ENCODE measurements around the gene UBE4B.
"Not testable (repeated sequence)": the region's sequence is repeated elsewhere in the genome, so short reads cannot be mapped to it uniquely, and the experiment has no call there.

The UBE4B gene

DNA sequence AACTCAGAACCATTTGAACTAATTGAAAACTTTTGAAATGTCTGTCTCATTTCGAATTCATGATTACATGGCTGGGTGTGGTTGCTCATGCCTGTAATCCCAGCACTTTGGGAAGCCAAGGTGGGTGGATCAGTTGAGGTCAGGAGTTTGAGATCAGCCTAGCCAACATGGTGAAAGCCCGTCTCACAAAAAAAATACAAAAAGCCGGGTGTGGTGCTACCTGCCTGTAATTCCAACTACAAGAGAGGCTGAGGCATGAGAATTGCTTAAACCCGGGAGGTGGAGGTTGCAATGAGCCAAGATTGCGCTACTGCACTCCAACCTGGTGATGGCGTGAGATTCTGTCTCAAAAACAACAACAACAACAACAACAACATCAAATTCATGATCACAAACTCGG is 40.6 kb downstream of the UBE4B start:
- DNase-seq (ENCODE audit: low spot score), result not testable (repeated sequence)

DNA sequence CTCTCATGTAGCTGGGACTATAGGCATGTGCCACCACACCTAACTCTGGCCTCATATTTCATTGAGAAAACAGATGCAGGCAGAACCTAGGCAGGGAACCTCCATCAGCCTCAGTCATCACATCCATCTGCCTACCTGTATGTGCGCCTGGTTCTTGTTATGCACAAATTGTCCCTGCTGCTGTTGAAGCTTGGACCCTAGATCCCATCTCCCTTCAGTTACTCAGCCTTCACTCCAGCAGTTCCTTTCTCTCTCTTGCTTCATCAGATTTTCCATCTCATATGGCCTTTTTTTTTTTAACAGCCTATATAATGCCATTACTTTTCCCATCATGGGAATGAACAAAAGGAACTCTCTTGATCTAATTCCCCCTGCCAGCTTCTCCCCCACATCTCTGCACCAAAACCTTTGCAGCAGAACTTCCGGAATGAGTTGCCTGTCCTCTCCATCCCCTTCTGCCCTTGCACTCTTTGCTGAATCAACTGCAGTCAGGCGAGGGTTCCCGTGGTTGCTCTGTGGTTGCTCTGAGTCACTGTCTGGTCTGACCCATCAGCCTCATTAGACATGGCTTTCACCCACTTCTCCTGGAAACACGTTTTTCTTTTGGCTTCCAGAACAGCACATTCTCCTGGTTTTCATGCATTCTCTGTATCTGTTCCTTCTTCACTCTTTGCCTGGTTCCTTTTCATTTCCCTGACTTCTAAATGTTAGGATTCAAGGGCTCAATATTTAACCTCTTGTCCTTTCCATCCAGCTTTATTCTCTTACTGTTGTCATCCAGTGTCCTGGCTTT is 41.5 kb downstream of the UBE4B start:
- no peak for DNase-seq (ENCODE audit: low spot score)

DNA sequence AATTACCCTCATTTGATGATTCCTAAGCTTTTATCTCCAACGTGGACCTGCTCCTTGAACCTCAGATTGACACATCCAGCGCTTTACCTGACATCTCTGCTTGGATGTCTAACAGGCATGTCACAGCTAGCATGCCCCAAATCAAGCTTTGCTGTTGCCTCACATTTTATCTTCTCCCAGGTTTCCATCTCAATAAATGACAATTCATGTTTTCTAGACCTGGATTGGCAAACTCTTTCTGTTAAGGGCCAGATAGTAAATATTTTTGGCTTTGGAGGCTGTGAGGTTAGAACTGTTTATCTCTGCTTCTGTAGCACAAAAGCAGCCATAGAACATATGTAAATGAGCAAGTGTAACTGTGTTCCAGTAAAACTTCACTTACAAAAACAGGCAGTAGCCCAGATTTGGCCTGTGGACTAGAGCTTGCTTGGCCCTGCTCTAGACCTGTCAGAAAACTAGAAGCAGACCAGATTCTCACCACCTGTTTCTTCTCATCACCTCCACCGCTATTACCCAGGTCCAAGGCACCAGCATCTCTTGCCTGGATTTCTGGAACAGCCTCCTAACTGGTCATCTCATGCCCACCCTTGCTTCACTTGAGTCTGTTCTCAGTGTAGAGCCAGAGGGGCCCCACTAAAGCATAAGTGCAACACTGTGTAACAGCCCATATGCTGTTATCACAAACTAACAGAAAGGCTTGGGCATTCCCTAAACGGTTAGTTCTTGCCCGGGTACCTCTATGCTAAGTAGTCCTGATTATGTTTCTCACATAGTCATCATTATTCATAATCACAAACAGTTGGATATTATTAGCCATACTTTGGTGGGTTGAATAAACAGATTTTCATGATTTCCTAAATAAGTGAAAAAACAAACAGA is 42.3 kb downstream of the UBE4B start:
- DNase-seq (ENCODE audit: low spot score), result no peak

DNA sequence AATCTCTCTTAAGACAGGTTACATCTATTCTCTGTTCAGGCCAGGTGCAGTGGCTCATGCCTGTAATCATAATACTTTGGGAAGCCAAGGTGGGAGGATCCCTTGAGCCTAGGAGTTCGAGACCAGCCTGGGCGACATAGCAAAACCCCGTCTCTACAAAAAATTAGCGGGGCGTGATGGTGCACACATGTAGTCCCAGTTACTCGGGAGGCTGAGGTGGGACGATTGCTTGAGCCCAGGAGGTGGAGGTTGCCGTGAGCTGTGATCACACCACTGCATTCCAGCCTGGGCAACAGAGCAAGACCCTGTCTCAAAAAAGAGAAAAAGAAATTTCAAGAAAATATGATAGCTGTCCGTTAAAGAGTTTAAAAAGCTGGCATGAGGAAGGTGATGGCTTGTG is 43.0 kb downstream of the UBE4B start:
- no peak for DNase-seq (ENCODE audit: low spot score)

DNA sequence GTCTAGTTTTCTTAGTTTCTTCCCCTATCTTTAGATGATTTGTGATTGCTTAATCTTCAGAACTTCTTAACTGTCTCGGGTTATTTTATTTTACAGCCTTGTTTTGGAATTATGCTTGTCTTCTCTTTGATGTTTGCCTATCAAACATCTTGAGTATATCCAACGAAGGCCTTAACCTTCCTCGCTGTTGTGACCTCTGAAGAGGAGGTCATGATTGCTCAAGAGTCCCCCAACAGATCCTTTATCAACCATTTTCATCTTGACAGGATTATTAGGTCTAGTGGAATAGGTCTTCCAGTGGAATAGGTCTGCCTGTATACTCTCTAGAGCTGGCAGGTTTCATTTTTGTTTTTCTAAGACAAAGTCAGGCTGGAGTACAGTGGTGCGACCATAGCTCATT is 45.7 kb downstream of the UBE4B start:
- DNase-seq (ENCODE audit: low spot score), result no peak

DNA sequence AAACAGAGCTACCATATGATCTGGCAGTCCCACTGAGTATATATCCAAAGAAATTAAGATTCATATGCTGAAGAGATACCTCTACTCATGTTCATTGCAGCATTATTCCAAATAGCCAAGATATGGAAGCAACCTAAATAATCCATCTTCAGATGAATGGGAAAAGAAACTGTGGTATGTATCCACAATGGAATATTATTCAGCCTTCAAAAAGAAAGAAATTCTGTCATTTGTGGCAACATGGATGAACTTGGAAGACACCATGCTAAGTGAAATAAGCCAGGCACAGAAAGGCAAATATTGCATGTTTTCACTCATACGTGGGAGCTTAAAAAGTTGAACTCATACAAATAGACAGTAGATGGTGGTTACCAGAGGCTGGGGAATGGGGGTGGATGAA is 47.8 kb downstream of the UBE4B start:
- DNase-seq (ENCODE audit: low spot score), result no peak

DNA sequence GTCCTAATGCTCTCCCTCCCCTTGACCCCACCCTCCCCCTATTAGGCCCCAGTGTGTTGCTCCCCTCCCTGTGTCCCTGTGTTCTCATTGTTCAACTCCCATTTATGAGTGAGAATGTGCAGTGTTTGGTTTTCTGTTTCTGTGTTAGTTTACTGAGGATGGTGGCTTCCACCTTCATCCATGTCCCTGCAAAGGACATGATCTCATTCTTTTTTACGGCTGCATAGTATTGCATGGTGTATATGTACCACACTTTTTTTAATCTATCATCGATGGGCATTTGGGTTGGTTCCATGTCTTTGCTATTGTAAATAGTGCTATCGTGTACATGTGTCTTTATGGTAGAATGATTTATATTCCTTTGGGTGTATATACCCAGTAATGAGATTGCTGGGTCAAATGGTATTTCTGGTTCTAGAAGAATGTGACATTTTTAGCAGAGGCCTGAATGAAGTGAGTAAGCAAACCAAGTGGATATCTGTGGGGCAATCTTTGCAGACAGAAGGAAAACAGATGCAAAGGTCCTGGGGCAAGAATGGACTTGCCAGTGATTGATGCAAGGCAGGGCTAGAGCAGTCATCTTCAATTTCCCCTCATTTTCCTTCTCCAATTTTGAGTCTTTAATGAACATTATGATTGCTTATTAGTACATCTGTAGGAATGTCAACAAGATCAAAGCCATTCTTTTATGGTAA is 50.2 kb downstream of the UBE4B start:
- DNase-seq (ENCODE audit: low spot score), result no peak

DNA sequence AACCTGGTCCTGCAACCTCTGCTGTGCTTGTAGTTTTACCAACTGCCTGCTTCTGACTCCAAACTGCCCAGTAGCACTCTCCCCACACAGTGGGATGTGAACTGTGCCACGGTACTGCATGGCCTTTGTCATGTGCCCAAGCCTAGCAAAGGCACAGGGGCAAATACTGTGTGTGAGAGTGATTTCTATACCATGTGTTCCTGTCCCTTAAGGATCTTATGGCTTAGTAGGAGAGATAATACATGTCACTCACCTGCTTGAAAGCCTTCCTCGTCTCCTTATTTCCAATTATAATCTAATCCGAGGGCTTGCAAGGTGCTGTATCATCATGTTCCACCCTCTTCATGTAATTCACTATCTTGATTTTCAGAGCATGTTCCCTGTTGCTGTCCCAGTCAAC is 51.3 kb downstream of the UBE4B start:
- no peak for DNase-seq (ENCODE audit: low spot score)

DNA sequence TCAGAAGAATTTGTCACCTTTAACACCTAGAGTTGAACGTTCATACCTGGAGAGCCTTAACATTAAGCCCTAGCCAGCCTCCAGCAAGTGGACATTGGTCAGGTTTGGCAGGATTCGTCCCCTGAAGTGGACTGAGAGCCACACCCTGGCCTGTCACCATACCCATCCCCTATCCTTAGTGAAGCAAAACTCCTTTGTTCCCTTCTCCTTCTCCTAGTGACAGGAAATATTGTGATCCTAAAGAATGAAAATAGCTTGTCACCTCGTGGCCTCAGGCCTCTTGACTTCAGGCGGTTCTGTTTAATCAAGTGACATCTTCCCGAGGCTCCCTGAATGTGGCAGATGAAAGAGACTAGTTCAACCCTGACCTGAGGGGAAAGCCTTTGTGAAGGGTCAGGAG is 52.3 kb downstream of the UBE4B start:
- no peak for DNase-seq (ENCODE audit: low spot score)

DNA sequence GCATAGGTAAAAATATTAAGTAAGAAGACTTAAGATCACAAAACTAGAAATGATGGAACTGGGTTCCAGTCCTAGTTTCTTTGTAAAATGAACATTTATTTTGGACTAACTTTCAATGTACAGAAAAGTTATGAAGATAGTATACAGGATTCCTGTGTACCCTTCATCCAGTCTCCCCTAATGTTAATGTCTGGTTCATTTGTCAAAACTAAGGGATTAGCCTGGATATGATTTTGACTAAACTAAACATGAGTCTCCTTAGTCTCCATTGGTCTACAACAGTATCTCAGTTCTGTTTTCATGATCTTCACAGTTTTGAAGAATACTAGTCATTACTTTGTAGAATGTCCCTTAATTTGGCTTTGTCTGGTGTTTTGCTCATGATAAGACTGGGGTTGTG is 54.5 kb downstream of the UBE4B start:
- DNase-seq (ENCODE audit: low spot score), result no peak

DNA sequence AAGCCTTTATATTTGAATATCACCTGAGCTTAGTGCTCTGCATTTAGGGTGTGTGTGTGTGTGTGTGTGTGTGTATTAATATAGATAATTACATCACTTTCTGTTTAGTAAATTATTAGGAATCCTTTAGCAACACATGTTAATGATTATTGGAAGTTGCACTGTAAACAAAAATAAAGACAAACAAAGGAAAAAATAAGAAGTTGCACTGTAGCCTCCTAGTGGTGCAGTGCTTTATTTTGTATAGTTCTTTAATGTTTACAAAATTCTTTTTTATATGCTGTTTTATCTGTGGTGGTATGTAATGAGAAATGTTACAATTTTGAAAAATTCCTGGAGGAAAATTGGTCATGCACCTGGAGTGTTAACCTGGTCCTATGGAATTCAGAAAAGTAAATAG is 69.2 kb downstream of the UBE4B start:
- no peak for DNase-seq (ENCODE audit: low spot score)

DNA sequence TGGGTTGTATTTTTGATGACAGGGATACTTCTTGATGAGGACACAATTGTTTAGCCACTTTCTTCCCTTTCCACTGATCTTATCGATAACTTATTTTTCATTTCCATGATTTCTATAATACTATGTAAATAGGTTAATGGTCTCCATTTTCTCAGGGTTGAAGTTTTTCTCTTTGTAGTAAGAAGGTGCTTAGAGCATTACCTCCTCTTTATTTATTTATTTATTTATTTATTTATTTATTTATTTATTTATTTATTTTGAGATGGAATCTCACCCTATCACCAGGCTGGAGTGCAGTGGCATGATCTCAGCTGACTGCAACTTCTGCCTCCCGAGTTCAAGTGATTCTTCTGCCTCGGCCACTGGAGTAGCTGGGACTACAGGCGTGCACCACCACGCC is 70.4 kb downstream of the UBE4B start:
- no peak for DNase-seq (ENCODE audit: low spot score)

DNA sequence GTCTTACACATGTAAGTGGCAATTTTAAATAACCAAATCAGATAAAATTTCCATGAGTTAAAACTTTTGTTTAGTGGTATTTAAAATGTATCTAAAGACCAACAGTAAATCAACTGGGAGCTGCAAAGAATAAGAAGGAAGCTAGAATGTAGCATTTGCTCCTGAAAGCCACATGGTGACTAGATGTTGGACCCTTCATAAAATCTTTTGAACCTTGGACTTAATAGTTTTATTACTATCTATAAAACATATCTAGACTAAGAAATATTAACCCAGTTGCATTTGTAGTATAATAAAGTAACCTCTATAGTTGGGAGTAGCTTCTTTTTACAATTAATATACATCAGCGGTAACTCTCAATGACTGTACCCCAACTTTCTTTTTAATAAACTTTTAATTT is 72.1 kb downstream of the UBE4B start:
- no peak for DNase-seq (ENCODE audit: low spot score)

DNA sequence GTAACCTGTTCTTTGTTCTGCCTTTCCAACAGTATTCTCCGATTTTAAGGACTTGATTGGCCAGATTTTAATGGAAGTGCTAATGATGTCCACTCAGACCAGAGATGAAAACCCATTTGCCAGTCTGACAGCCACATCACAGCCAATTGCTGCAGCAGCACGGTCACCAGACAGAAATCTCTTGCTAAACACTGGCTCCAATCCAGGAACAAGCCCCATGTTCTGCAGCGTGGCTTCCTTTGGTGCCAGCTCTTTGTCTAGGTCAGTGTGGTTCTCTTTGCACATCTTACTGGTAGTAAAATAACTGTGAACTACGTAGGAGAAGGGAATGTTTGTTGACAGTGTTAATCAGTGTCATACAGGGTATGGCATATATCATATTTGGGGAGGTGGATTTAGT is 72.7 kb downstream of the UBE4B start:
- no peak for DNase-seq (ENCODE audit: low spot score)

DNA sequence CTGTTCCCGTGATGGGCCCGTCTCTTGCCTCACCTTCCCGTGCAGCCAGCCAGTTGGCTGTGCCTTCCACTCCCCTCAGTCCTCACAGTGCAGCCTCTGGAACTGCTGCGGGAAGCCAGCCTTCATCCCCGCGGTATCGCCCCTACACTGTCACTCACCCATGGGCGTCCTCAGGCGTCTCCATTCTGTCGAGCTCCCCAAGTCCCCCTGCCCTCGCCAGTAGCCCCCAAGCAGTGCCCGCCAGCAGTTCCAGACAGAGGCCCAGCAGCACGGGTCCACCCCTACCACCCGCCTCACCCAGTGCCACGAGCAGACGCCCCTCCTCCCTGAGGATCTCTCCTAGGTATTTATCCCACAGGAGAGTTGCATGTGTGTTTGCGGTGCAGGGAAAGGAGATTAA is 73.5 kb downstream of the UBE4B start:
- no peak for DNase-seq (ENCODE audit: low spot score)

DNA sequence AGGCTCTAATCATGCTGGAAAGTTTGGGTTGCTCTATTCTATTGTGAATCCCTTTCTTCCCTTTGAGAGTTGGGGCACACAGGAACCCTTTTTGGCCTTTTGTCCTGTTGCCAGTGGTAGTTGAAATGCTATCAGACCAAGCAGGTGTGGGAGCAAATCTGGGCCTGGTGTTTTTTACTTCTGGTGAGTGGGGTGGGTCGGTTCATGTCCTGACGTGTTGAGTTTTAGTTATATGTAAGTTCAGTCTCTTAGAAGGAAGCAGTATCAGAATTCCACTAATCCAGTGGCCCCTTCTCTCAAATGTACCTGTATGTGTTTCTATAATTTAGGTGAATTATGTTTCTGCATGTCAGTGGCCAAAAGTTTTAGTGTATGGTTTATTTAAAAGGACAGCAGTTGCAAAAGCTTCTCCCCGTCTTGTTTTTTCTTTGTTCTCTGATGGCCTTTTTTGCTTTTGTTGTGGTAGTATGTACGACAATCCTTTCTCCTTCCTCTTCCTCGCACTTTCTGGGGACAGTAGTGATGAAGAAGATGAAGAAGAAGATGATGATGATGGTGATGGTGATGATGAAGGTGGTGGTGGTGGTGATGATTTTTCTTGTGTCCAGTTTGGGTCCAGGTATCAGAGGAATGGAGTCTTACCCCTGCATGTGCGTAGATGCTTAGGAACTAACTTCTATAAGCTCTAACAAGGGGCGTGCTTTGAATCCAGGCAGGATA is 74.2 kb downstream of the UBE4B start:
- DNase-seq (ENCODE audit: low spot score), result no peak

DNA sequence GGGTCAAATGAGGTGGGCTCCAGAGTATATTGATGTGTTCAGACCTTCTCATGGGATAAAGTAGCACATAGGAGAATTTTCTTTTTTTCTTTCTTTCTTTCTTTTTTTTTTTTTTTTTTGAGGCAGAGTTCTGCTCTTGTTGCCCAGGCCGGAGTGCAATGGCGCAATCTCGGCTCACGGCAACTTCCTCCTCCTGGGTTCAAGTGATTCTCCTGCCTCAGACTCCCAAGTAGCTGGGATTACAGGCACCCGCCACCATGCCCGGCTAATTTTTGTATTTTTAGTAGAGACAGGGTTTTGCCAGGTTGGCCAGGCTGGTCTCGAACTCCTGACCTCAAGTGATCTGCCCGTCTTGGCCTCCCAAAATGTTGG is 74.7 kb downstream of the UBE4B start:
- DNase-seq (ENCODE audit: low spot score), result not testable (repeated sequence)

DNA sequence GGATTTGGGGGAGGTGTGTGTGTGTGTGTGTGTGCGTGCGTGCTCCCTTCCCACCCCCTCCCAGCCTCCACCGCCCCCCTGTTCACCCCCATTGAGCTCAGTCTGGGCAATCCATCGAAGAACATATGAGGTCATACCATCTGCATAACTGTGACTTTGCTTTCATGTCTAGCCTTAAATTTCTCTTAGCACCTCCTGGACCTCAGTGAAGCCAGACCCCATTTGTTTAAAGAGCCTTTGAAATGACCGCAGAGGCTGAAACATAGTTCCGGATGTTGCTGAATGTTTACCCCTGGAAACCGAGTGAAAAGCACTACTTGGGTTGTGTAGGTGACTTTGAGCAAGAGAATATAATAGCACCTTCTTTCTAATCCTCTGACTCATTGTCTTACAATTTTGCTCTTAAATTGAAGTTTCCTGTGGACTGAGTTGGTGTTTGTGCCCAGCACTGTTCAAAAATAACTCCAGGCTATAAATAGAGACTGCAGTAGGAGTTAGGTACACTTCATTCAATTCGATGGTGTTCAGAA is 75.4 kb downstream of the UBE4B start:
- no peak for DNase-seq (ENCODE audit: low spot score)

DNA sequence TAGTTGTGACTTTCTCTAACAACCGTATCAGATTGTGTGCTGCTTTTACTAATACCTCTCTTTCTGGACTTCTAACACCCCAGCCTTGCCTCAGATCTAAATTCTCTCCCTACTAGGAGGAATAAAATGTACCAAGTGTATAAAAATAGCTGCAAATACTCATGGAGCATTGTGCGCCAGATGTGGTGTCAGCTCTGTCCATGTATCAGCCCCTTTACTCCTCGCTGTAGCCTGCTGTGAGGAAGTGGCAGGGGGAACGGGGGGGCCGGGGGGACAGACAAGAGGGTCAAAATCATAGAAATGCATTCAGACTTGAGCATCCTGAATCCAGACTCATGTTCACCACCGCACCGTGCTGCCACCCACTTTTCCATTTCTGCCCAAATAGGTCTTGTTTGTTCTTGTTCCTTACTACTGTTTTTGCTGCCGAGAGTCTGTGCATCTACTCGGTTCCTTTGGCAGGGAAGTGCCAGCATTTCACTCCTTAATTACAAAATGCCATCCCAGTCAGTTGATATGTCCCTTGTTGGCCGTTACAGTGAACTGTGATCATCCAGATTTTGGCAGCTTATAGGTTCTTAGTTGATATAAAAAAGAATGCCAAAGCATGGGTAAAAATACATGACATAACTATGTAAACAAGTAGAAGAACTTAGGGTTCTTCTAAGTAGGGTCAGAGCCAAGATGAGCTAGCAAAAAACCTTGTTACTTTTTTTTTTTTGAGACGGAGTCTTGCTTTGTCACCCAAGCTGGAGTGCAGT is 76.4 kb downstream of the UBE4B start:
- DNase-seq (ENCODE audit: low spot score), result no peak

DNA sequence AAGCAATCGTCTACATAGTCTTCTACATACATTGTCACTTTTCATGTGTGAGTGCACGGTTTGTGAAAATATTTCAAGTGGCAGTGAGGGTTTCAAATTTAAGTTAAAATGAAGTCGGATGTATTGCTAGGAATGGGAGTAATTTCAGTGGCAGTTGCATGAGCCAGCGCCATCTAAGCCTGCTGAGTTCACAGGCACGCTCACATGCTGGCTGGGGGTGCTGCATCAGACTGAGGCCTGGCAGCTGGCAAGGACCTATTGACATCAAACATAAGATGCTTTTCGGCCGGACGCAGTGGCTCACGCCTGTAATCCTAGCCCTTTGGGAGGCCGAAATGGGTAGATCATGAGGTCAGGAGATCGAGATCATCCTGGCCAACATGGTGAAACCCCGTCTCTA is 80.7 kb downstream of the UBE4B start:
- no peak for DNase-seq (ENCODE audit: low spot score)

DNA sequence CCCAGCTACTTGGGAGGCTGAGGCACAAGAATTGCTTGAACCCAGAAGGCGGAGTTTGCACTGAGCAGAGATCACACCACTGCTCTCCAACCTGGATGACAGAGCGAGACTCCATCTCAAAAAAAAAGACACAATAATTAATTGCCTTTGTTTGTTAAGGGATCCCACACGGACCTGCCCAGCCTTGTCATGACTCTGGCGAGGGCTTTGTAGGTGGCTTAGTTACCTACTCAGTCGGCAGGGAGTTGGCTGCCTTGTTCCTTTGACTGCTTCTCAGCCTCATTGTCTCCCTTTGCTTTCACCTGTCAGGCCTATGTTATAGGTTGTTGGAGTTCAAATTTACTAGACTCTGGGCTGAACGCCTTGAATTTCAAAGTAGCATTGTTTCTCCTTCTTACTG is 82.0 kb downstream of the UBE4B start:
- DNase-seq (ENCODE audit: low spot score), result no peak
